GM12891 (cell line): ENCODE results near the gene ROBO3.

Experiments
- POLR2A ChIP-seq: IDR thresholded peaks from 2 replicates; pipeline ENCODE4 v1.6.1; 2011; ENCODE audit warnings: low read depth, low read length, control low read depth
- POLR2AphosphoS5 ChIP-seq: IDR thresholded peaks from 2 replicates; pipeline ENCODE4 v1.6.1; 2011; ENCODE audit warnings: low read depth, low read length, control low read depth
- TAF1 ChIP-seq: IDR thresholded peaks from 2 replicates; pipeline ENCODE4 v1.6.1; 2011; ENCODE audit warnings: low read depth, low read length, control low read depth

- TF ChIP-seq TAF1: no peak
- TF ChIP-seq POLR2A: no peak
- no peak for TF ChIP-seq POLR2AphosphoS5
Observed at GRCh38 chr11:124832571-124832970, 32.7 kb upstream of the ROBO3 start.
